ENCODE data around the gene HNRNPC. TPM values are rescaled to one million over a fixed set of nuclear protein-coding genes. Genes with fewer than 3 reads are reported as not detected.
A peak's percentile ranks its signal among the peaks of the same experiment; 100 is the strongest.

HNRNPC gene
- polyA plus RNA-seq, 1 donor (not counting 4 experiments of a cell fraction or from before 2014, with no cell fraction given): 871 TPM

DNA sequence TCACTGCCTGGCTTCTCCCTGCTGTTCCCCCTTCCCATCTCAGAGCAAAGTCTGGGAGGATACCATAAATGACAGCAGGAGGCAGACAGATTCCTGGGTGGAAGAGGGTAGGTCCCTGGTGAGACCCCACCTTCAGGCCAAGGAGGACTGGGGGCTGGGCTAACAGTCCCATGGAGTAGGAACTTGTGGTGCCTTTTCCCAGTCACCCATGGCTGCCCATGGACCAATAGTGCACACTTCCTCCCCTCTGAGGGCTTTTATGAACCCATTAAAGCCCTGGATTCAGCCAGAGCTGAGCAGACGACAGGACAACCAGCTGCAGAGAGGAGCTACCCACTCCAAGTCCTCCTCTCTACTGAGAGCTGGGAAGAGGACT is 76.8 kb downstream of the HNRNPC start:
- no peak overlapping the region for H3K9ac ChIP-seq (ENCODE audit: control insufficient read depth, extremely low read depth, insufficient read depth, low read length)
- no peak for FAIRE-seq
- dilution Hi-C loops (cut with MboI; ENCODE audit: extremely low pct_ligation_motif_present, low sequenced_read_pairs): no loop called here

DNA sequence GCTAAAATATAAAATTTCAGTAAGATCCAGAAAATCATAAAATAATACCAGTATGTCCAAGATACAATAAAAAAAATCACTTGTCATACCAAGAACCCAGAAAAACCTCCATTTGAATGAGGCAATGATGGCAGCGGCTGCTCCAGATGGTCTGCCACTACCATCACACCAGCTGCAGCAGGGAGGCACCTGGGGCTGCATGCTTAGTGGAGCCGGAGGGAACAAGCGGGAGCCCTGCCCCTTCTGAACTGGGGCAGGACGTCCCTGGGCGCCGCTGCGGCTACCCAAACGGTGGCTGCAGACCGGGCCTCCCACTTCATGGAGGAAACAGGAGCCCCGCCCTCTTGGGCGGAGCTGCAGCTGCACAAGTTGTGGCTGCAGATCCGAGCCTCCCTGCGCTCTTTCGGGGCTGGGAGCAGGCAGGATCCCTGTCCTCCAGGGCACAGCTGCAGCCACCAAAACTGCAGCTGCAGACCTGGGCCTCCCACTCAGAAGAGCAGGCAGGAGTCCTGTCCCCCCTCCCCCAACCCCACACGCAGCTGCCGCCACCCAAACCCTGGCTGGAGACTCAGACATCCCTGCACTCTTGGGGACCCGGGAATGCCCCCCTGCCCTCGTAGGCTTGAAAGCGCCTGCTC is 77.3 kb downstream of the HNRNPC start:
- no peak overlapping the region for H3K9ac ChIP-seq (ENCODE audit: control insufficient read depth, extremely low read depth, insufficient read depth, low read length)
- dilution Hi-C loops (cut with MboI; ENCODE audit: extremely low pct_ligation_motif_present, low sequenced_read_pairs): no loop called here

More for the DNA sequence above, 76.8 kb downstream of the HNRNPC start:
- no peak for TF ChIP-seq EZH2 (IDR thresholded peaks at IDR 0.05; ENCODE audit: low read length)
- TF ChIP-seq CTCF (optimal IDR thresholded peaks at IDR 0.05 in 1 of 3, IDR thresholded peaks at IDR 0.05 in 1 of 3, conservative IDR thresholded peaks at IDR 0.05 in 1 of 3; ENCODE audit: extremely low read depth in 1 of 3, insufficient read depth in 2 of 3, low read length in 3 of 3): no peak
- Histone ChIP-seq H3K9me1 (ENCODE audit: control insufficient read depth, extremely low read depth, insufficient read depth, low read length) (no peaks in the 10 kb centered on the region), H3K79me2 (ENCODE audit: control insufficient read depth, insufficient read depth, low read length) (no peaks in the 10 kb centered on the region), H4K20me1 (ENCODE audit: control insufficient read depth, extremely low read depth, insufficient read depth, low read length) (no peaks in the 10 kb centered on the region), H3K4me1 (ENCODE audit: control insufficient read depth, extremely low read depth, insufficient read depth, low read length) (no peaks in the 10 kb centered on the region), H3K27me3 (ENCODE audit: control insufficient read depth, extremely low read depth, insufficient read depth, low read length) (peaks cover 10% of the 10 kb centered on the region), H3K9me3 (ENCODE audit: control insufficient read depth, low read depth, low read length) (no peaks in the 10 kb centered on the region), H3K4me2 (ENCODE audit: control insufficient read depth, extremely low read depth, insufficient read depth, low read depth, low read length) (no peak overlapping the region), H3K36me3 (ENCODE audit: control insufficient read depth in 2 of 2, extremely low read depth in 1 of 2, insufficient read depth in 2 of 2, low read length in 2 of 2) (no peaks in the 10 kb centered on the region), H3K27ac (ENCODE audit: control insufficient read depth, insufficient read depth, low read length) (no peak overlapping the region), H3K4me3 (ENCODE audit: control insufficient read depth in 2 of 3, extremely low read depth in 1 of 3, insufficient read depth in 2 of 3, low read depth in 1 of 3, low read length in 3 of 3) (no peak overlapping the region), H2AFZ (ENCODE audit: control insufficient read depth, low read length) (no peak overlapping the region)
- DNase-seq (ENCODE audit: low read depth, low spot score): no peak

More for the DNA sequence above, 77.3 kb downstream of the HNRNPC start:
- H3K4me3 ChIP-seq (ENCODE audit: control insufficient read depth in 2 of 3, extremely low read depth in 1 of 3, insufficient read depth in 2 of 3, low read depth in 1 of 3, low read length in 3 of 3): peak overlapping the region in 1 of 3 experiments; percentile 27
- H3K9me3 ChIP-seq (ENCODE audit: control insufficient read depth, low read depth, low read length): no peaks in the 10 kb centered on the region
- peak overlapping the region; percentile 83 for H2AFZ ChIP-seq (ENCODE audit: control insufficient read depth, low read length)
- FAIRE-seq: no peak
- H3K27me3 ChIP-seq (ENCODE audit: control insufficient read depth, extremely low read depth, insufficient read depth, low read length): peaks cover 10% of the 10 kb centered on the region
- TF ChIP-seq EZH2 (IDR thresholded peaks at IDR 0.05; ENCODE audit: low read length): no peak
- TF ChIP-seq CTCF (optimal IDR thresholded peaks at IDR 0.05 in 1 of 3, IDR thresholded peaks at IDR 0.05 in 1 of 3, conservative IDR thresholded peaks at IDR 0.05 in 1 of 3; ENCODE audit: extremely low read depth in 1 of 3, insufficient read depth in 2 of 3, low read length in 3 of 3): no peak
- no peaks in the 10 kb centered on the region for H3K36me3 ChIP-seq (ENCODE audit: control insufficient read depth in 2 of 2, extremely low read depth in 1 of 2, insufficient read depth in 2 of 2, low read length in 2 of 2)
- H3K9me1 ChIP-seq (ENCODE audit: control insufficient read depth, extremely low read depth, insufficient read depth, low read length): no peaks in the 10 kb centered on the region
- no peaks in the 10 kb centered on the region for H3K4me1 ChIP-seq (ENCODE audit: control insufficient read depth, extremely low read depth, insufficient read depth, low read length)
- H3K79me2 ChIP-seq (ENCODE audit: control insufficient read depth, insufficient read depth, low read length): no peaks in the 10 kb centered on the region
- DNase-seq (ENCODE audit: low read depth, low spot score): no peak
- no peaks in the 10 kb centered on the region for H4K20me1 ChIP-seq (ENCODE audit: control insufficient read depth, extremely low read depth, insufficient read depth, low read length)
- peak overlapping the region; percentile 70 for H3K4me2 ChIP-seq (ENCODE audit: control insufficient read depth, extremely low read depth, insufficient read depth, low read depth, low read length)
- H3K27ac ChIP-seq (ENCODE audit: control insufficient read depth, insufficient read depth, low read length): no peak overlapping the region
